HG03097 (cell line): ENCODE data around the gene FOXP1.

ENCODE experiments used
- ATAC-seq: cut with Tn5 transposase; IDR thresholded peaks from one replicate; pipeline ENCODE4 v1.9.1; 2021; ENCODE audit not compliant: unreplicated experiment, low FRiP score

Gene FOXP1

GRCh38 chr3:71317749-71318457 is 265.6 kb downstream of the FOXP1 start:
- ATAC-seq: no peak

GRCh38 chr3:71317140-71317539 is 266.4 kb downstream of the FOXP1 start:
- ATAC-seq: no peak

- ATAC-seq: no peak
Measured at GRCh38 chr3:71316066-71316777, 267.3 kb downstream of the FOXP1 start.

- ATAC-seq: no peak
Measured at GRCh38 chr3:71315431-71315830, 268.1 kb downstream of the FOXP1 start.

GRCh38 chr3:71313844-71314243 is 269.7 kb downstream of the FOXP1 start:
- ATAC-seq: no peak

DNA sequence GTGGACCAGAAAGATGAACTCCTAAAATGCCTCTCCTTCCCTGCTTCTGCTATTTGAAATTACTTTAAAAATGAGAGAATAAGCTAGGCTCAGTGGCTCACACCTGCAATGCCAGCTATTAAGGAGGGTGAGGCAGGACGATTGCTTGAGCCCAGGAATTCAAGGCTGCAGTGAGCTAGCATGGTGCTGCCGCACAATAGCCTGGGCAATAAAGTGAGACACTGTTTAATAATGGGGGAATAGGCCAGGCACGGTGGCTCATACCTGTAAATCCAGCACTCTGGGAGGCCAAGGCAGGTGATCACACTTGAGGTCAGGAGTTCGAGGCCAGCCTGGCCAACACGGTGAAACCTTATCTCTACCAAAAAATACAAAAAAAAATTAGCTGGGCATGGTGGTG is 271.1 kb downstream of the FOXP1 start:
- ATAC-seq: no peak

DNA sequence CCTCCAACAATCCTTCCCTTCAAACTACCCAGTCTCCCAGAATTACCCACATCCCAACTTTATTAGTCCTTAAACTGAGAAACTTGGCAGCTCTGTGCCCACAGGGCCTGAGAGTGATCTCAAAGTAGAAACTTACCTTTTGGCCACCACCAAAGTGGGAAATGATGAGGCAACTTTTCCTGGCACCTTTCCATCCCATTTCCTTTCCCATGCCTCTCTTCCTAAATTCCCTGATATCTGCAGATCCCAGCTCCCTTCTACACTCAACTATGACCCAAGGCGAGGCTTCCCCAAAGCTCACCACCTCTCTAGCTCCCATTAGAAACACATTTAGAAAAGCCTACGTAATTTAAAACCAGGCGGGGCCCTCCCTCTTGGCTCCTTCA is 271.9 kb downstream of the FOXP1 start:
- ATAC-seq: no peak

- ATAC-seq: no peak
Measured at GRCh38 chr3:71310980-71311660, 272.4 kb downstream of the FOXP1 start.

- no peak for ATAC-seq
Measured at GRCh38 chr3:71310359-71310979, 273.1 kb downstream of the FOXP1 start.

GRCh38 chr3:71309886-71310285 is 273.6 kb downstream of the FOXP1 start:
- ATAC-seq: no peak

DNA sequence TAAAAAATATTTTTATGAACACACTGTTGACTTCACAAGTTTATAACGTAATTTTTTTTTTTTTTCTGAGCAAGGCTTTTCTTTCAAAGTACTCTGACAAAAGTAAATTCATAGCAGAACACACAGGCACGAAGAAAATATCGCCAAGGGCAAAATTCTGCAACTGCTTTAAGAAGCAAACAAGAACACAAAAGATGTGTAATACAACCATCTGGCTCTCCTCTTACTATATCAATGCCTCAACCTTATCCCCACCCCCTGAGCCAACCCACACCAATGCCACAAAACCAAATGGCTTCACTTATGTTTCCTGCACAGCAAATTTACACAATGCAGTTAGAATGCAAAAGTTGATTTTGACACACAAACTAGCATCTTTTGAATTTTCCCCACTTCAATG is 274.2 kb downstream of the FOXP1 start:
- ATAC-seq: no peak

- ATAC-seq: no peak
Measured at GRCh38 chr3:71308836-71309235, 274.7 kb downstream of the FOXP1 start.

- ATAC-seq: no peak
Measured at GRCh38 chr3:71307991-71308697, 275.4 kb downstream of the FOXP1 start.

GRCh38 chr3:71305231-71306206 is 278.0 kb downstream of the FOXP1 start:
- ATAC-seq: no peak

DNA sequence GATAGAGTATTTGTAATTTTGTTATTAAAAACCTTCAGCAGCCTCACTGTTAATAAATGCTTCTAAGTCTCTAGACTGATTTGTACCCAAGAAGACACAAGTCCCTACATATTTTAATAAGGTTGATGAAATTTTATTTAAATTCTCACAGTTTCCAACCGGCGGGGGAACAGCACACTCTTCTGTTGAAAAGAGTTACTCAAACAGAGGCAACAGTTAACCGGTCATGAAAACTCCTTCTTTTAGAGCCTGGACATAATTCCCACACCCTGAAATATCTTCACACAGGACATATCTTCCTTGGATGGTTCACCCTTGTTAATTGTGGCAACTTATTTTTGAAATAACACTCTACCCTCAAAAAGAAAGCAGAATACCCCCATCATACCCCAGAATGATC is 278.8 kb downstream of the FOXP1 start:
- no peak for ATAC-seq

GRCh38 chr3:71304247-71304646 is 279.3 kb downstream of the FOXP1 start:
- ATAC-seq: no peak

DNA sequence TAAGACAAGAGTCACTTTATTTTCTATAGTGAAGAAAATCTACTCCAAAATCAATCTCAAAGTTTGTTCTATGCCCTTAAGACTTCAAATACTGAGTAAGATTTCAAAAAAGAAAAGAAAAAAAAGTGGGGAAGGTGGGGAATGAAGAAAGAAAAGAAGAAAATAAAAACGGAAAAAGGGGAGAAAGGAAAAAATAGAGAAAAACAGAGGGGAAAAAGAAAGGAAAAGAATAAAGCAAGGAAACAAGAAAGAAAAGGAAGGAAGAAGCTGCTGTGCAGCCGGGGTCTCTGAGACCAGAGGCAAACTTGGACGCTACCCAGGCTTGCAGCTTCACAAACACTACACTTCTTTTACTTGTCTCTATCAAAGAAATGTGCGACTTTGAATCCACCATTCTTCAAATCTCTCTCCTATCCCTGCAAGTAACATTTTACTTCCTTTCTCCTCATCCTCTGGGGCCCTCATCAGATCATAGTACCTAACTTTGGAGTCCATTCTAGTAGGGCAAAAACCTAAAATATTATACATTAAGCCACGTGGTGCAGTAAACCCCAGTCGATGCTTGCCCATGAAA is 279.8 kb downstream of the FOXP1 start:
- no peak for ATAC-seq

- no peak for ATAC-seq
Measured at GRCh38 chr3:71302604-71303003, 280.9 kb downstream of the FOXP1 start.

- no peak for ATAC-seq
Measured at GRCh38 chr3:71300951-71301393, 282.6 kb downstream of the FOXP1 start.
